NCI-H187 (cell line): Measurements from ENCODE around the gene NME2.

ENCODE experiments used
- DNase-seq, 2 experiments: peaks; one replicate each; lab custom pipeline; 2025; lab: John Stamatoyannopoulos, UW

The NME2 gene

GRCh38 chr17:51203838-51204237, 37.6 kb downstream of the NME2 start:
- no peak for DNase-seq

GRCh38 chr17:51214920-51215319, 48.7 kb downstream of the NME2 start:
- DNase-seq: no peak

GRCh38 chr17:51217946-51218345, 51.7 kb downstream of the NME2 start:
- DNase-seq: no peak

GRCh38 chr17:51221322-51221721, 55.1 kb downstream of the NME2 start:
- no peak for DNase-seq
